K562 (cell line): ENCODE data around the gene AIFM1.

Experiments
- CTCF ChIP-seq, 3 experiments: IDR thresholded peaks in 2 of 3; conservative IDR thresholded peaks in 1 of 3; 2 replicates each; pipeline ENCODE4 v1.5.1; 2011 to 2012; ENCODE audit warnings: low read length in 3 of 3, mild to moderate bottlenecking in 3 of 3, control low read depth in 2 of 3, improper control_type of control experiment in 1 of 3, inconsistent platforms in 1 of 3, low read depth in 1 of 3, mixed read lengths in 1 of 3, moderate library complexity in 1 of 3; ENCODE audit not compliant: insufficient read depth in 2 of 3
- ETV6 ChIP-seq, 3 experiments: fragments of 150-350 bp in 1 of 3; sonication (generic) in 1 of 3; formaldehyde crosslinking in 1 of 3; IDR thresholded peaks; 2 replicates each; pipeline versions ENCODE4 v1.6.1 to v1.8.0; 2014 to 2022; ENCODE audit warnings: borderline replicate concordance in 2 of 3, low read depth in 2 of 3, antibody characterized with exemption in 1 of 3, low read length in 1 of 3, mild to moderate bottlenecking in 1 of 3, missing genetic modification reagents in 1 of 3
- HOMEZ ChIP-seq: fragments of 250-450 bp; sonication (Bioruptor Pico); IDR thresholded peaks from 2 replicates; pipeline ENCODE4 v1.4.0; 2020; ENCODE audit warnings: mild to moderate bottlenecking, moderate library complexity
- STAT5B ChIP-seq: fragments of 250-450 bp; sonication (Bioruptor Pico); IDR thresholded peaks from 2 replicates; pipeline ENCODE4 v1.8.0; 2021; ENCODE audit warnings: mild to moderate bottlenecking, inconsistent platforms

GRCh38 chrX:130111220-130112154 lies 54.2 kb downstream of the AIFM1 start:
- TF ChIP-seq ETV6 (IDR thresholded peaks at IDR 0.05; ENCODE audit: borderline replicate concordance in 1 of 2, low read depth in 2 of 2, low read length in 1 of 2) (no peak), ETV6 (CRISPR knock-in tag; IDR thresholded peaks at IDR 0.05; ENCODE audit: borderline replicate concordance) (no peak), STAT5B (no peak), HOMEZ (CRISPR knock-in tag) (no peak), CTCF (IDR thresholded peaks at IDR 0.05 in 2 of 3, conservative IDR thresholded peaks at IDR 0.05 in 1 of 3; ENCODE audit: insufficient read depth in 2 of 3, low read depth in 1 of 3, low read length in 3 of 3) (no peak)
